Measurements from ENCODE around the gene RAB33B. TPM values are rescaled to one million over a fixed set of nuclear protein-coding genes. Genes with fewer than 3 reads are reported as not detected.

Gene RAB33B
- total and polyA plus RNA-seq, 9 of the 15 experiments (the other 6 are each of a cell fraction or from before 2014, with no cell fraction given) = 1.7 to 3.7 (median 3.0) TPM

DNA sequence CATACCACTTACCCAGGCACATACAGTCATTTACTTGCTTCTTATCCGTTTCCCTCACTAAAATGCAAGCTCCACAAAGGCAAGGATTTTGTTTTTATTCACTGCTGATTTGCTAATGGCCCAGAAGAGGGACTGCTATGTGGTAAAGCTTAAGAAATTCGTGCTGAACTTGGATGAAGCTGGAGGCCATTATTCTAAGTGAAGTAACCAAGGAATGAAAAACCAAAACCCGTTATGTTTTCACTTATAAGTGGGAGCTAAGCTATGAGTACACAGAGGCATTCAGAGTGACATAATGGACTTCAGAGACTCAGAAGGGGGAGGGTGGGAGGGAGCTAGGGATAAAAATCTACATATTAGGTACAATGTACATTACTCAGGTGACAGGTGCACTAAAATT lies 47.2 kb downstream of the RAB33B start:
- no TSS peak for BruUV-seq (replicated peaks)
- CTCF ChIA-PET (ENCODE audit: low intra/inter-chr PET ratio) = no interaction called here
- H3K4me3 ChIP-seq = no peak overlapping the region
- H3K79me2 ChIP-seq (ENCODE audit: control insufficient read depth, insufficient read depth, low read length) = no peaks in the 10 kb centered on the region
- DNase-seq (ENCODE audit: extremely low read depth in 1 of 4, low spot score in 3 of 4) = no peak
- H3K36me3 ChIP-seq (ENCODE audit: control insufficient read depth, insufficient read depth, low read length) = no peaks in the 10 kb centered on the region
- POLR2A ChIA-PET = interaction anchor here (0.8 kb wide), 1 partner anchor 333 kb away, joined by 3 read pairs; no protein-coding TSS in a partner anchor
- intact Hi-C loops (cut with micrococcal nuclease) (no loop called here), in situ Hi-C loops (cut with MboI) (no loop called here)
- H2AFZ ChIP-seq (ENCODE audit: low read depth, low read length) = no peak overlapping the region
- 0% methylated on average over 3 of the region's 3 CpGs for WGBS (ENCODE audit: insufficient coverage, low coverage, missing lambda C conversion rate)
- no peaks in the 10 kb centered on the region for H3K9me3 ChIP-seq (replicated peaks; ENCODE audit: control insufficient read depth, insufficient read depth, low read depth, low read length)
- H3K9me1 ChIP-seq (ENCODE audit: control insufficient read depth, insufficient read depth, low read length) = no peaks in the 10 kb centered on the region
- H4K20me1 ChIP-seq (replicated peaks; ENCODE audit: control insufficient read depth, insufficient read depth, low read length) = no peaks in the 10 kb centered on the region
- ATAC-seq = no peak
- H3K4me2 ChIP-seq (ENCODE audit: insufficient read depth, low read length) = no peak overlapping the region
- no peaks in the 10 kb centered on the region; a peak in 1 of 5 replicates for H3K4me1 ChIP-seq (replicated peaks in 1 of 2; ENCODE audit: control insufficient read depth in 2 of 2, insufficient read depth in 2 of 2, low read length in 2 of 2)
- H3K27me3 ChIP-seq (ENCODE audit: control insufficient read depth in 2 of 2, insufficient read depth in 2 of 2, low read length in 2 of 2) = peaks cover 14 to 18% of the 10 kb centered on the region in 2 experiments
- H3K27ac ChIP-seq (ENCODE audit: extremely low read depth, low read depth, low read length) = no peak overlapping the region
- FAIRE-seq = no peak
- no peak overlapping the region for H3K9ac ChIP-seq (ENCODE audit: insufficient read depth in 1 of 2, low read depth in 2 of 2, low read length in 2 of 2)
- TF ChIP-seq KLF13 (tag; IDR thresholded peaks at IDR 0.05; ENCODE audit: borderline replicate concordance, low read depth) (no peak), EP300 (IDR thresholded peaks at IDR 0.05; ENCODE audit: low read length) (no peak), DNMT1 (IDR thresholded peaks at IDR 0.05) (no peak), BHLHE40 (IDR thresholded peaks at IDR 0.05; ENCODE audit: low read length) (no peak), ZNF408 (CRISPR knock-in tag; IDR thresholded peaks at IDR 0.05; ENCODE audit: low read depth) (no peak), MBD2 (IDR thresholded peaks at IDR 0.05; ENCODE audit: borderline replicate concordance, low read depth) (no peak), POLR2H (tag; IDR thresholded peaks at IDR 0.05; ENCODE audit: low read depth) (no peak), PTBP1 (IDR thresholded peaks at IDR 0.05; ENCODE audit: low read depth, low read length) (no peak), ZNF507 (tag; conservative IDR thresholded peaks at IDR 0.05) (no peak), NR2C2 (CRISPR knock-in tag; IDR thresholded peaks at IDR 0.05) (no peak), NR2C2 (tag; IDR thresholded peaks at IDR 0.05) (no peak), KAT8 (IDR thresholded peaks at IDR 0.05; ENCODE audit: low read depth) (no peak), RFX1 (IDR thresholded peaks at IDR 0.05) (no peak), TFAM (CRISPR knock-in tag; conservative IDR thresholded peaks at IDR 0.05) (no peak), RBBP5 (IDR thresholded peaks at IDR 0.05; ENCODE audit: borderline replicate concordance, insufficient read depth, low read length, poor library complexity, severe bottlenecking) (no peak)
- TF ChIP-seq, protein P1, sequence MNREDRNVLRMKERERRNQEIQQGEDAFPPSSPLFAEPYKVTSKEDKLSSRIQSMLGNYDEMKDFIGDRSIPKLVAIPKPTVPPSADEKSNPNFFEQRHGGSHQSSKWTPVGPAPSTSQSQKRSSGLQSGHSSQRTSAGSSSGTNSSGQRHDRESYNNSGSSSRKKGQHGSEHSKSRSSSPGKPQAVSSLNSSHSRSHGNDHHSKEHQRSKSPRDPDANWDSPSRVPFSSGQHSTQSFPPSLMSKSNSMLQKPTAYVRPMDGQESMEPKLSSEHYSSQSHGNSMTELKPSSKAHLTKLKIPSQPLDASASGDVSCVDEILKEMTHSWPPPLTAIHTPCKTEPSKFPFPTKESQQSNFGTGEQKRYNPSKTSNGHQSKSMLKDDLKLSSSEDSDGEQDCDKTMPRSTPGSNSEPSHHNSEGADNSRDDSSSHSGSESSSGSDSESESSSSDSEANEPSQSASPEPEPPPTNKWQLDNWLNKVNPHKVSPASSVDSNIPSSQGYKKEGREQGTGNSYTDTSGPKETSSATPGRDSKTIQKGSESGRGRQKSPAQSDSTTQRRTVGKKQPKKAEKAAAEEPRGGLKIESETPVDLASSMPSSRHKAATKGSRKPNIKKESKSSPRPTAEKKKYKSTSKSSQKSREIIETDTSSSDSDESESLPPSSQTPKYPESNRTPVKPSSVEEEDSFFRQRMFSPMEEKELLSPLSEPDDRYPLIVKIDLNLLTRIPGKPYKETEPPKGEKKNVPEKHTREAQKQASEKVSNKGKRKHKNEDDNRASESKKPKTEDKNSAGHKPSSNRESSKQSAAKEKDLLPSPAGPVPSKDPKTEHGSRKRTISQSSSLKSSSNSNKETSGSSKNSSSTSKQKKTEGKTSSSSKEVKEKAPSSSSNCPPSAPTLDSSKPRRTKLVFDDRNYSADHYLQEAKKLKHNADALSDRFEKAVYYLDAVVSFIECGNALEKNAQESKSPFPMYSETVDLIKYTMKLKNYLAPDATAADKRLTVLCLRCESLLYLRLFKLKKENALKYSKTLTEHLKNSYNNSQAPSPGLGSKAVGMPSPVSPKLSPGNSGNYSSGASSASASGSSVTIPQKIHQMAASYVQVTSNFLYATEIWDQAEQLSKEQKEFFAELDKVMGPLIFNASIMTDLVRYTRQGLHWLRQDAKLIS (CRISPR knock-in tag; IDR thresholded peaks at IDR 0.05) = no peak
- TF ChIP-seq, protein P2, sequence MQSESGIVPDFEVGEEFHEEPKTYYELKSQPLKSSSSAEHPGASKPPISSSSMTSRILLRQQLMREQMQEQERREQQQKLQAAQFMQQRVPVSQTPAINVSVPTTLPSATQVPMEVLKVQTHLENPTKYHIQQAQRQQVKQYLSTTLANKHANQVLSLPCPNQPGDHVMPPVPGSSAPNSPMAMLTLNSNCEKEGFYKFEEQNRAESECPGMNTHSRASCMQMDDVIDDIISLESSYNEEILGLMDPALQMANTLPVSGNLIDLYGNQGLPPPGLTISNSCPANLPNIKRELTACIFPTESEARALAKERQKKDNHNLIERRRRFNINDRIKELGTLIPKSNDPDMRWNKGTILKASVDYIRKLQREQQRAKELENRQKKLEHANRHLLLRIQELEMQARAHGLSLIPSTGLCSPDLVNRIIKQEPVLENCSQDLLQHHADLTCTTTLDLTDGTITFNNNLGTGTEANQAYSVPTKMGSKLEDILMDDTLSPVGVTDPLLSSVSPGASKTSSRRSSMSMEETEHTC (IDR thresholded peaks at IDR 0.05) = no peak

All from K562 (cell line).